Central memory CD8-positive, alpha-beta T cell (primary cell): ENCODE data around the gene ABI2.
"Not testable (repeated sequence)": the region's sequence is repeated elsewhere in the genome, so short reads cannot be mapped to it uniquely, and the experiment has no call there.

Experiments
- ATAC-seq: fragments of 150-1000 bp; cut with Tn5 transposase; replicated peaks from 2 replicates; pipeline ENCODE4 v1.10.0; 2022; ENCODE audit warnings: mild to moderate bottlenecking, moderate FRiP score, moderate number of reproducible peaks; ENCODE audit not compliant: poor library complexity, severe bottlenecking; ENCODE audit errors: extremely low read depth
- DNase-seq, 2 donors: peaks; one replicate each; pipeline ENCODE4 v3.0.0; 2021; ENCODE audit warnings: low spot score in 2 of 2
- H3K27ac Mint-ChIP-seq: one replicate; pipeline ENCODE4 v1.8.0; 2022; ENCODE audit warnings: low read depth, mild to moderate bottlenecking, moderate library complexity, mixed read lengths
- H3K27me3 Mint-ChIP-seq: one replicate; pipeline ENCODE4 v1.8.0; 2022; ENCODE audit warnings: mixed read lengths
- H3K36me3 Mint-ChIP-seq: one replicate; pipeline ENCODE4 v1.8.0; 2022; ENCODE audit warnings: mild to moderate bottlenecking, moderate library complexity, mixed read lengths; ENCODE audit not compliant: insufficient read depth
- H3K4me1 Mint-ChIP-seq: one replicate; pipeline ENCODE4 v1.8.0; 2022; ENCODE audit warnings: mixed read lengths
- H3K4me3 Mint-ChIP-seq: one replicate; pipeline ENCODE4 v1.8.0; 2022; ENCODE audit warnings: mild to moderate bottlenecking, moderate library complexity, mixed read lengths
- H3K9me3 Mint-ChIP-seq: one replicate; pipeline ENCODE4 v1.8.0; 2022; ENCODE audit warnings: mixed read lengths

The ABI2 gene

DNA sequence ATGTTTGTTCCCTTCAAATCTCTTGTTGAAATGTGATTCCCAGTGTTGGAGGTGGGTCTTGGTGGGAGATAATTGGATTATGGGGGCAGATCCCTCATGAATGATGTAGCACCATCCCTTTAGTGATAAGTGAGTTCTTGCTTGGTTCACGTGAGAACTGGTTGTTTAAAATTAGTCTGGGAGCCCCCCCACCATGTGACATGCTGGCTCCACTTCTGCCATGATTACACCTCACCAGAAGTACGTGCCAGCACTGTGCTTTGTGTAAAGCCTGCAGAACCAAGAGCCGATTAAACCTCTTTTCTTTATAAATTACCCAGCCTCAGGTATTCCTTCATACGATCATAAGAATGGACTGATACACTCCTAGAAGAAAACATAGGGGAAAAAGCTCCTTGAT is 10.1 kb downstream of the ABI2 start:
- ATAC-seq (no peak), DNase-seq (no peak)
- H3K4me3 Mint-ChIP-seq, result no peak overlapping the region
- peaks cover 27% of the 10 kb centered on the region for H3K4me1 Mint-ChIP-seq
- H3K27ac Mint-ChIP-seq, result no peak overlapping the region
- H3K9me3 Mint-ChIP-seq, result no peaks in the 10 kb centered on the region
- no peaks in the 10 kb centered on the region for H3K27me3 Mint-ChIP-seq
- H3K36me3 Mint-ChIP-seq, result peaks cover 8% of the 10 kb centered on the region

DNA sequence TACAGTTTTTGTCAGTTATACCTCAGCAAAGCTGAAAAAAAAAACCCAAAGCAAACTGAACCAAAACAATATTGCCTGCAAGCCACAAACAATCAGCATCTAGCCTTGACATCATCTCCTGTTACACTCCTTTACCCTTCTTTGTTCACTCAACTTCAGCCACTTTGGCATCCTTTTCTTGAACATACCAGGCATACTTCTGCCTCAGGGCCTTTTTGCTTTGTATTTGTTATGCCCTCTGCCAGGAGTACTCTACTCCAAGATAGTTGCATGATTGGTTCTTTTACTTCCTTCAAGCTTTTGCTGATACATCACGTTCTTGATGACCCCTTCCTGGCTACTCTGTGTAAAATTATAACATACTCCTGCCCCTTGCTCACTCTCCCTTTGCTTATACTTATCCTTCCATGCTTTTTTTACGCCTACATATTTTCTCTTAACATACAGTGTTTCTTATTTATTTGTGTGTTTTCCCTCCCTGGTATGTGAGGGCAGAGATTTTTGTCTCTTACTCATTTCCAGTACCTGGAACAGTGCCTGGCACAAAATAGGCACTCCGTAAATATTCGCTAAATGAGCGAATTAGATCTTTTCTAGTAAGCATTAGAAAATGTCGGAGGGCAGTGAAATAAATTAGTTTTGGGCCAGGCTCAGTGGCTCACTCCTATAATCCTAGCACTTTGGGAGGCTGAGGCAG is 12.7 kb downstream of the ABI2 start:
- H3K27ac Mint-ChIP-seq, result no peak overlapping the region
- no peak overlapping the region for H3K4me3 Mint-ChIP-seq
- H3K36me3 Mint-ChIP-seq, result peaks cover 7% of the 10 kb centered on the region
- DNase-seq, result no peak
- peaks cover 27% of the 10 kb centered on the region for H3K4me1 Mint-ChIP-seq
- no peak for ATAC-seq
- H3K9me3 Mint-ChIP-seq, result no peaks in the 10 kb centered on the region
- no peaks in the 10 kb centered on the region for H3K27me3 Mint-ChIP-seq

DNA sequence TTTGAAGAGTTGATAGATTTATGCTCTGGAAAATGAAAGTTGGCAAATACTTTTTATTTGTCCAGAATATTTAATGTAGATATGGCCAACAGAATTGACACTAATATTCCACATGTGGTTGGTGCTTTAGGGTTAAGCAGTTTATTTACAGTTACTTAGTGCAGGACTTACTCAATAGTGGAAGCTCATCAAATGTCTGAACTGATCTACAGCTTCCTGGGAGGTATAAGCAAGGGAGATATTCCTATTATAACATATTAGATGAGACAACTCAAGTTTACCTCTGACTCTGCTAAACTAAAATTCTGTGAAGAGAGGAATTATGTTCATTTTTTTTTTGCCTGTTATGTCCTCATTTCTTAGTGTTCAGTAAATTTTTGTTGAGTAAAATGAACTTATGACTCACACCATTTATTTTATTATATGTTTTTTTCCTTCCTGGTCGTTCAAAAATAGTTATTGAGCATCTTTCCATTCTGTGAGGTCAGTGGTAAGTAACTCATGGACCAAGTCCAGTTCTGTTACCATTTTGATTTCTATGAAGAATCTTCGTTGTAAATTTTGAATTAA is 13.6 kb downstream of the ABI2 start:
- H3K4me3 Mint-ChIP-seq, result no peak overlapping the region
- peaks cover 7% of the 10 kb centered on the region for H3K36me3 Mint-ChIP-seq
- no peak for ATAC-seq
- H3K4me1 Mint-ChIP-seq, result peaks cover 18% of the 10 kb centered on the region
- no peak overlapping the region for H3K27ac Mint-ChIP-seq
- H3K9me3 Mint-ChIP-seq, result no peaks in the 10 kb centered on the region
- DNase-seq, result no peak
- H3K27me3 Mint-ChIP-seq, result no peaks in the 10 kb centered on the region

DNA sequence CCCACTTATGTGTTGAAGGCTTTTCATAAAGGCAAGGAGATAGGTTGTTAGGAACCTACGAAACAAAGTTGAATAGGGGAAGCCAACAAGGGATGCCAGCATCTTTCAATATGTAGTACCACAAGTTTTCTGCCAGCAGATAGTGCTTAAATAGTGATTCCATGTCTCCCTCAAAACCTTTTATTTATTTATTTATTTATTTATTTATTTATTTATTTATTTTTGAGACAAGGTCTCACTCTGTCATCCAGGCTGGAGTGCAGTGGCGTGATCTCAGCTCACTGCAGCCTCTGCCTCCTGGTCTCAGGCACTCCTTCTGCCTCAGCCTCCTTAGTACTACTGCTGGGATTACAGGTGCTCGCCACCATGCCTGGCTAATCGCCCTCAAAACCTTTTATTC is 14.2 kb downstream of the ABI2 start:
- H3K4me1 Mint-ChIP-seq, result peaks cover 14% of the 10 kb centered on the region
- not testable (repeated sequence) for H3K27ac Mint-ChIP-seq, H3K27me3 Mint-ChIP-seq, H3K4me3 Mint-ChIP-seq, ATAC-seq, H3K36me3 Mint-ChIP-seq, DNase-seq, H3K9me3 Mint-ChIP-seq

DNA sequence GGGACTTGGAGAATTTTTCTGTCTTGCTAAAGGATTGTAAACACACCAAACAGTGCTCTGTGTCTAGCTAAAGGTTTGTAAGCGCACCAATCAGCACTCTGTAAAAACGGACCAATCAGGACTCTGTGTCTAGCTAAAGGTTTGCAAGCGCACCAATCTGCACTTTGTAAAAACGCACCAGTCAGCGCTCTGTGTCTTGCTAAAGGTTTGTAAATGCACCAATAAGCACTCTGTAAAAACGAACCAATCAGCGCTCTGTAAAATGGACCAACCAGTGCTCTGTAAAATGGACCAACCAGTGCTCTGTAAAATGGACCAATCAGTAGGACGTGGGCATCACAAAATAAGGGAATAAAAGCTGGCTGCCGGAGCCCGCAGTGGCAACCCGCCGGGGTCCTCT is 16.5 kb downstream of the ABI2 start:
- Mint-ChIP-seq H3K27ac (no peak overlapping the region), H3K4me3 (no peak overlapping the region), H3K9me3 (no peaks in the 10 kb centered on the region), H3K4me1 (no peaks in the 10 kb centered on the region), H3K27me3 (no peaks in the 10 kb centered on the region), H3K36me3 (peaks cover 3% of the 10 kb centered on the region)
- DNase-seq, result no peak
- no peak for ATAC-seq

DNA sequence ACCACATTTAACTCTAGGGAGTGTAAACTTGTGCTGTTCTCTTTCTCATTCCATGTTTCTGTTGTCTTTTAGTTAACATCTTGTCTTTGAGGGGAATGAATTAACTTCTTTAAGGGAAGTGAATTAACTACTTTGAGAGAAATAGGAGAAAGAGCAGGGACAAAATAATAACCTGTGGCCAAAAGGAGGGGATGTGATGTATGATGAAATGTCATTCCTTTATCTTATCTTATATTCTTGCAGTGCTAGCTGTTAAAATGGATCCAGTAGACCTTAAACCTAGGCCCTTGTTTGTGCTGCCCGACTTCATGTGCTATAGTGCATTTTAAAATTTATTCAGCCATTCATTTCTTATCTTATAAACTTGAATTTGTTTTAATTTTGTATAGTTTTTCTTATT is 18.4 kb downstream of the ABI2 start:
- DNase-seq, result no peak
- ATAC-seq, result no peak
- Mint-ChIP-seq H3K4me3 (no peak overlapping the region), H3K4me1 (no peaks in the 10 kb centered on the region), H3K27ac (no peak overlapping the region), H3K9me3 (no peaks in the 10 kb centered on the region), H3K27me3 (no peaks in the 10 kb centered on the region), H3K36me3 (peaks cover 2% of the 10 kb centered on the region)

DNA sequence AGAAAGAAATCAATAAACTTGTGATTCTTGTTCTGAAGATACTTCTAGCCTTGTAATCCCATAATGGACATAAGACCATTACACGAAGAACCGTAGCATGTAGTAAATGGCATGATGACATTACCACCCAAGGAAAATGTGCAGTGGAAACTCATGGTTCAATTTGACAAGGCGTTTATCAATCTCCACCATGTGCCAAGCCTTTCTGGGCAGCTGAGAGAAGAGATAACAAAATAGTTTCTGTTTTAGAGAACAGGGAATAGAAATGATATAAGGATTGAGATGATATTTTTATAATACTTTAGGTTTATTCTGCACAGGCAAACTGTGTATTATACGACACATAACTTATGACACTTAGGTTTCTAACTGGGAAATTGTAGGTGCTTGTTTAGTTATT is 19.2 kb downstream of the ABI2 start:
- ATAC-seq, result no peak
- Mint-ChIP-seq H3K36me3 (peaks cover 2% of the 10 kb centered on the region), H3K4me1 (no peaks in the 10 kb centered on the region)

DNA sequence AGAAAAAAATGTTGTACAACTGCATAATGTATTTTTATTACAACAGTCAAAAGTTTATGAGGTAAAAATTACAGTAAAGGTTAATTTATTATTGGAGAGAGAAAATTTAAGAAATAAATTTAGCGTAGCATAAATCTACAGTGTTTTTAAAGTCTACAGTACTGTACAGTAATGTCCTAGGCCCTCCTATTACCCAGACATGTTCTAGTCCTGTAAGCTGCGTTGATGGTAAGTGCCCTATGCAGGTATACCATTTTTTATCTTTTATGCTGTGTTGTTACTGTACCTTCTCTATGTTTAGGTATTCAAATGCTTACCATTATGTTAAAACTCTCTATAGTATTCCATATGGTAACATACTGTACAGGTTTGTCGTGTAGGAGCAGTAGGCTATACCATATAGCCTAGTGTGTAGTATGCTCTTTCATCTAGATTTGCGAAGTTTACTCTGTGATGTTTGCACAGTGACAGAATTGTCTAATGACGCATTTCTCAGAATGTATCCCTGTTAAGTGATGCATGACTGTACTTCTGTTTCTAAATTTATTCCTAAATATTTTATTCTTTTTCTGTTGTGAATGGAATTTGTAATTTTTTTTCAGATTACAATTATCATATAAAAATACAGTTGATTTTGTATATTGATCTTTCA is 24.5 kb downstream of the ABI2 start:
- no peak overlapping the region for H3K4me3 Mint-ChIP-seq
- no peaks in the 10 kb centered on the region for H3K27me3 Mint-ChIP-seq
- H3K36me3 Mint-ChIP-seq, result peaks cover 6% of the 10 kb centered on the region
- no peak overlapping the region for H3K27ac Mint-ChIP-seq
- DNase-seq, result no peak
- H3K4me1 Mint-ChIP-seq, result peaks cover 4% of the 10 kb centered on the region
- no peak for ATAC-seq
- H3K9me3 Mint-ChIP-seq, result no peaks in the 10 kb centered on the region

More for the DNA sequence above, 19.2 kb downstream of the ABI2 start:
- no peaks in the 10 kb centered on the region for H3K9me3 Mint-ChIP-seq
- no peak overlapping the region for H3K27ac Mint-ChIP-seq
- no peak overlapping the region for H3K4me3 Mint-ChIP-seq
- no peak for DNase-seq
- no peaks in the 10 kb centered on the region for H3K27me3 Mint-ChIP-seq

DNA sequence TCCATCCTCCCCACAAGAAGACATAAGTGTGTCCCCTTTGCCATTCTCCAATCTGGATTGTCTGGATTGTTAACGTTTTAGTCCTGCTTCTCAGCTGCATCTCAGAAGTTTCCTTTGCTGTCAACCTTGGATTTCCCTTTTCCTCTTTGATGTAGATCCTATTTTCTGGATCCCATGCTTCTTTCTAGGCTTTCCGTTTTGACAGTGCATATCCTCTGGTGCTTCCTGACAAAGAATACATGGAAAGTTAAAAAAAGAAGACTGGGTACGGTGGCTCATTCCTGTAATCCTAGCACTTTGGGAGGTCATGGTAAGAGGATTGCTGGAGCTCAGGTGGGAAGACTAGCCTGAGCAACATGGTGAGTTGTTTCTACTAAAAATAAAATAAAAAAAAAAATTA is 26.8 kb downstream of the ABI2 start:
- Mint-ChIP-seq H3K27me3 (no peaks in the 10 kb centered on the region), H3K9me3 (no peaks in the 10 kb centered on the region), H3K36me3 (peaks cover 8% of the 10 kb centered on the region), H3K4me3 (no peak overlapping the region), H3K4me1 (peaks cover 4% of the 10 kb centered on the region), H3K27ac (no peak overlapping the region)
- DNase-seq, result no peak
- no peak for ATAC-seq

DNA sequence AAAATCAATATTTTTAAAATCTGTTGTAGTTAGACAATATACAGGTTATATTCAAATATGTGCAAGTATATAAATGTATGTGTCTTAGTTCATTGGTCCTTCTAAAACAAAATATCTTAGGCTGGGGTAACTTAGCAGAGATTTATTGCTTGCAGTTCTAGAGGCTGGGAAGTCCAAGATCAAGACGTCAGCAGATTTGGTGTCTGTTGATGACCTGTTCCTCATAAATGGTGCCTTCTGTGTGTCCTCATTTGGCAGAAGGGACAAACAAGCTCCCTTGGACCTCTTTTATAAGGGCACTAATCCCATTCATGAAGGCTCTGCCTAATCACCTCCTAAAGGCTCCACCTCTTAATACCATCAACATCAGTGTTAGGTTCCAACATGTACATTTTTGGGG is 31.3 kb downstream of the ABI2 start:
- no peak for ATAC-seq
- Mint-ChIP-seq H3K27ac (no peak overlapping the region), H3K4me3 (no peak overlapping the region), H3K9me3 (no peaks in the 10 kb centered on the region), H3K4me1 (peaks cover 12% of the 10 kb centered on the region), H3K27me3 (no peaks in the 10 kb centered on the region), H3K36me3 (peaks cover 5% of the 10 kb centered on the region)
- no peak for DNase-seq

DNA sequence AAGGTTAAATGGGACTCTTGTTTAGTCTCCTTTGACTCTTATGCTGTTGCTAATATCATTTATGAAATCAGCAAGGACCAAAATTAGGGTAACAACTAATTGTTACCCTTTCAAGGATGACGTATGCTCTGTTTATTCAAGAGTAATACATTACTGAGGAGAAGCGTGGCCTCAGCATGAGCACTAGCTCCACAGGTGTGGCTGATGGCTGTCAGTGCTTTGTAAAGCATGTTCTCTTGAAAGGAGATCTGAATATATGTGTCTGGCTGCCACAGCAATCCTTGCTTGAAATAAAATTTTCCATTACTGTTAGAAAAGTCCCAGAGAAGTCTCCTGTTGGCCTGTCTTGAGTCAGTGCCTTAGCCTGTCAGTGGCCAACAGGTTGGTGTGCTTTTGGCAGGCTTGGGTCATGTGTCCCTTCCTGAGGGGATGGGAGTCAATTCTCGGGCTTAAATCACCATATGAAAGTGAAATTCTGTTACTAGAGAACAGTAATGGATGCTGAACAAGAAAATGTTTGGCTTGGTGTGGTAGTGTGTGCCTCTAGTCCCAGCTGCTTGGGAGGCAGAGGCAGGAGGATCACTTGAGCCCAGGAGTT is 32.7 kb downstream of the ABI2 start:
- no peak overlapping the region for H3K27ac Mint-ChIP-seq
- DNase-seq (no peak), ATAC-seq (no peak)
- H3K4me3 Mint-ChIP-seq, result no peak overlapping the region
- no peaks in the 10 kb centered on the region for H3K27me3 Mint-ChIP-seq
- peaks cover 4% of the 10 kb centered on the region for H3K36me3 Mint-ChIP-seq
- H3K9me3 Mint-ChIP-seq, result no peaks in the 10 kb centered on the region
- H3K4me1 Mint-ChIP-seq, result peaks cover 11% of the 10 kb centered on the region

DNA sequence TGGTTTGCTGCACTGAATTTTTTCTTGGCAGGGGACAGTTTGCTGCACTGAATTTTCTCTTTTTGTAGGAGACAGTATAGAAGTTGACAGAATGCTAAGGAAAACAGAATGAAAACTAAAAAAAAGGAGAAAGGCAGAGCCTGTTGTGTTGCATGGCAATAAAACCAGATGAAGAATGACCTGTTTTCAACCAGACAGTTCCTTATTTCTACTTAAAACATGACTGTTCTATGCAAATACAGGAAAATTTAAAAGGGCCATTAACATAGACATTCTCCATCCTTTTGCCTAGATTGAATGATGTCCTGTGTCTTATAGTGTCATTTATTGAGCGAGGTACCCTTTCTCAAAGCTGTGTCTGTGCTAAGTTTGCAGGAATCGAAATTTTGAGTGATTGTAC is 33.3 kb downstream of the ABI2 start:
- H3K9me3 Mint-ChIP-seq, result no peaks in the 10 kb centered on the region
- H3K27me3 Mint-ChIP-seq, result no peaks in the 10 kb centered on the region
- H3K36me3 Mint-ChIP-seq, result peaks cover 4% of the 10 kb centered on the region
- DNase-seq (no peak), ATAC-seq (no peak)
- no peak overlapping the region for H3K4me3 Mint-ChIP-seq
- peaks cover 11% of the 10 kb centered on the region for H3K4me1 Mint-ChIP-seq
- no peak overlapping the region for H3K27ac Mint-ChIP-seq

DNA sequence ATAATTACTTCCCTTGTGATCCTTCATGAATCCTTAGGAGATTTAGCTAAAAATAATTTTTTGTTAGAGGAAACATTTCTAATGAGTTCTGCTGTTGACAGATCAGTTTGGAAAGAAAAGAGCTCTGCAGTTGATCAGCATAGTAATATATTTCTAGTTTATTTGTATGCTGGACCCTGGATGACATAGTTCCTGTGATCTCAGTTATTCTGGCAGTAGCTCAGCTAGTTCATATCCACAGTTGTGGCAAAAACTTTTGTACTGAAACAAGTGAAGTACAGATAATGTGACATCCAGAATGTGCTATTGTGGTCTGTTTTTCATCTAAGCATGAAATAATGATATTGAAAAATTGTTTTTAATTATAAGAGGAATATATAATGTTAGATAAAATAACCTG is 33.7 kb downstream of the ABI2 start:
- peaks cover 11% of the 10 kb centered on the region for H3K4me1 Mint-ChIP-seq
- no peak overlapping the region for H3K4me3 Mint-ChIP-seq
- ATAC-seq, result no peak
- H3K36me3 Mint-ChIP-seq, result peaks cover 4% of the 10 kb centered on the region
- no peak overlapping the region for H3K27ac Mint-ChIP-seq
- H3K9me3 Mint-ChIP-seq, result no peaks in the 10 kb centered on the region
- no peaks in the 10 kb centered on the region for H3K27me3 Mint-ChIP-seq
- no peak for DNase-seq
